A549 (cell line): ENCODE results near the gene CLCNKB.

Experiments used
- CHD2 ChIP-seq: fragments of 150-350 bp; IDR thresholded peaks from 2 replicates; pipeline ENCODE4 v1.6.1; 2014; ENCODE audit warnings: low read length; ENCODE audit not compliant: partially characterized antibody
- POLR2A ChIP-seq: IDR thresholded peaks from 2 replicates; pipeline ENCODE4 v1.6.1; 2012; ENCODE audit warnings: mild to moderate bottlenecking, low read length
- RFX5 ChIP-seq: fragments of 450-650 bp; IDR thresholded peaks from 2 replicates; pipeline ENCODE4 v1.7.1; 2014; ENCODE audit warnings: antibody characterized with exemption, mild to moderate bottlenecking, moderate library complexity
- SMC3 ChIP-seq: fragments of >200 bp; sonication (Bioruptor Twin); formaldehyde crosslinking; IDR thresholded peaks from 3 replicates; pipeline ENCODE4 v1.6.1; 2018; ENCODE audit warnings: inconsistent platforms
- TF ChIP-seq, protein P1 (sequence below): fragments of >200 bp; sonication (Bioruptor Twin); formaldehyde crosslinking; IDR thresholded peaks from 3 replicates; pipeline ENCODE4 v1.6.1; 2016
- TF ChIP-seq, protein P2 (sequence below): fragments of 200-600 bp; sonication (generic); IDR thresholded peaks from 2 replicates; pipeline ENCODE4 v1.6.1; 2016; ENCODE audit warnings: antibody characterized with exemption, mild to moderate bottlenecking, moderate library complexity

DNA sequence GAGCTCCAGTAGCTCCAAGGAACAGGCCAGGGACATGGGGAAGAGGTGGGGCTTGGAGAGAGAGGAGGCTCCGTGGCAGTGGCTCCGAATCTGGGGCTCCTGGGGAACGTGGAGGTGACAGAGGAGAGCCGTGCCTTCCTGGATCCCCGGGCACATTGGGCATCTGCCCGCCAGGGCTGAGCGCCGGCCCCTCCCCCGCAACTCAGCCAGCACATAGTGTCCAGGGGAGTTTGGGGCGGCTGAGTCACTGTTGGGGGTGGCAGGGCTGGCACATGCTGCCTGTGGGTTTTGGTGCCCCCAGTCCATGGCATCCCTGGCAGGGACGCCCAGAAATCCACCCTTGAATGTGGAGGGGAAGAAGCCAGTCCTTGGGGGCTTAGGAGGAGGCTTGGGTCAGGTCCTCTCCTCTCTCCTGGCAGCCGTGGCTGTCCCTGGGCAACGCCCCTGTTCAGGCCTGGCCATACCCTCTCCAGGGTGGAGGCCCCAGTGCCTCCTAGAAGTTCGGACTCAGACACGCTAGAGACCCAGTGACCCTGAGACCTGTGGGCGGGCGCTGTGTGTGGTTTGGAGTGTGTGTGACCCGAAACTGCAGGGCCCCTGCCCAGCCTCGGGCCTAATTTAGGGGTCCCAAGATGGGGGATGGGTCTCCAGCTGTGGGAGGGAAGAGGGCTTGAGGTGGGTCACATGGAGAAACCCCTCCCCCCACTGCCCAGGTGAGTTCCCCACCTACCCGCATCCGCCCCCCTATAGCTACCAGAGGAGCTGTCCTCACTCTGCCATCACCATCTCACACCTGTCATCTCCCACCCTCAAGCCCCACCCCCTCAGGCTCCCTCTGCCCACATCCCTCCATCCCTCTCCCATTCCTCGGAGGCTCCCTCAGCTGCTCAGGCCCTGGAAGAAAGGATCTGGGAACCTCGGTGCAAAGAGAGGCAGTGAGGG is 27.4 kb upstream of the CLCNKB start:
- TF ChIP-seq, protein P1, sequence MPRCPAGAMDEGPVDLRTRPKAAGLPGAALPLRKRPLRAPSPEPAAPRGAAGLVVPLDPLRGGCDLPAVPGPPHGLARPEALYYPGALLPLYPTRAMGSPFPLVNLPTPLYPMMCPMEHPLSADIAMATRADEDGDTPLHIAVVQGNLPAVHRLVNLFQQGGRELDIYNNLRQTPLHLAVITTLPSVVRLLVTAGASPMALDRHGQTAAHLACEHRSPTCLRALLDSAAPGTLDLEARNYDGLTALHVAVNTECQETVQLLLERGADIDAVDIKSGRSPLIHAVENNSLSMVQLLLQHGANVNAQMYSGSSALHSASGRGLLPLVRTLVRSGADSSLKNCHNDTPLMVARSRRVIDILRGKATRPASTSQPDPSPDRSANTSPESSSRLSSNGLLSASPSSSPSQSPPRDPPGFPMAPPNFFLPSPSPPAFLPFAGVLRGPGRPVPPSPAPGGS: no peak
- no peak for TF ChIP-seq POLR2A
- TF ChIP-seq, protein P2, sequence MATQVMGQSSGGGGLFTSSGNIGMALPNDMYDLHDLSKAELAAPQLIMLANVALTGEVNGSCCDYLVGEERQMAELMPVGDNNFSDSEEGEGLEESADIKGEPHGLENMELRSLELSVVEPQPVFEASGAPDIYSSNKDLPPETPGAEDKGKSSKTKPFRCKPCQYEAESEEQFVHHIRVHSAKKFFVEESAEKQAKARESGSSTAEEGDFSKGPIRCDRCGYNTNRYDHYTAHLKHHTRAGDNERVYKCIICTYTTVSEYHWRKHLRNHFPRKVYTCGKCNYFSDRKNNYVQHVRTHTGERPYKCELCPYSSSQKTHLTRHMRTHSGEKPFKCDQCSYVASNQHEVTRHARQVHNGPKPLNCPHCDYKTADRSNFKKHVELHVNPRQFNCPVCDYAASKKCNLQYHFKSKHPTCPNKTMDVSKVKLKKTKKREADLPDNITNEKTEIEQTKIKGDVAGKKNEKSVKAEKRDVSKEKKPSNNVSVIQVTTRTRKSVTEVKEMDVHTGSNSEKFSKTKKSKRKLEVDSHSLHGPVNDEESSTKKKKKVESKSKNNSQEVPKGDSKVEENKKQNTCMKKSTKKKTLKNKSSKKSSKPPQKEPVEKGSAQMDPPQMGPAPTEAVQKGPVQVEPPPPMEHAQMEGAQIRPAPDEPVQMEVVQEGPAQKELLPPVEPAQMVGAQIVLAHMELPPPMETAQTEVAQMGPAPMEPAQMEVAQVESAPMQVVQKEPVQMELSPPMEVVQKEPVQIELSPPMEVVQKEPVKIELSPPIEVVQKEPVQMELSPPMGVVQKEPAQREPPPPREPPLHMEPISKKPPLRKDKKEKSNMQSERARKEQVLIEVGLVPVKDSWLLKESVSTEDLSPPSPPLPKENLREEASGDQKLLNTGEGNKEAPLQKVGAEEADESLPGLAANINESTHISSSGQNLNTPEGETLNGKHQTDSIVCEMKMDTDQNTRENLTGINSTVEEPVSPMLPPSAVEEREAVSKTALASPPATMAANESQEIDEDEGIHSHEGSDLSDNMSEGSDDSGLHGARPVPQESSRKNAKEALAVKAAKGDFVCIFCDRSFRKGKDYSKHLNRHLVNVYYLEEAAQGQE: no peak
- TF ChIP-seq RFX5: no peak
- no peak for TF ChIP-seq CHD2
- no peak for TF ChIP-seq SMC3
